Smooth muscle cell of the brain vasculature (primary cell): ENCODE measurements around the gene DPP6.
A peak's percentile ranks its signal among the peaks of the same experiment; 100 is the strongest.
"Not testable (repeated sequence)": the region's sequence is repeated elsewhere in the genome, so short reads cannot be mapped to it uniquely, and the experiment has no call there.

Experiments
- DNase-seq: peaks from one replicate; pipeline ENCODE4 v3.0.0-alpha.2; 2012; ENCODE audit warnings: low read depth, low spot score

The DPP6 gene

GRCh38 chr7:154051643-154052529, at the start of gene DPP6:
TSS of gene DPP6 (plus strand) at chr7:154052398.
- DNase-seq: not testable (repeated sequence)

GRCh38 chr7:154009423-154009911, 42.7 kb upstream of the DPP6 start:
- not testable (repeated sequence) for DNase-seq

GRCh38 chr7:154010726-154011568, 41.3 kb upstream of the DPP6 start:
- not testable (repeated sequence) for DNase-seq

- DNase-seq: not testable (repeated sequence)
These were observed 39.4 kb upstream of the DPP6 start for GRCh38 chr7:154012800-154013199.

- not testable (repeated sequence) for DNase-seq
These were observed 36.6 kb upstream of the DPP6 start for GRCh38 chr7:154015636-154016035.

GRCh38 chr7:154018354-154018753, 33.8 kb upstream of the DPP6 start:
- not testable (repeated sequence) for DNase-seq

GRCh38 chr7:154027805-154028204, 24.4 kb upstream of the DPP6 start:
- DNase-seq: not testable (repeated sequence)

- DNase-seq: not testable (repeated sequence)
These were observed 21.6 kb upstream of the DPP6 start for GRCh38 chr7:154030476-154031080.

GRCh38 chr7:154039466-154040165, 12.6 kb upstream of the DPP6 start:
- DNase-seq: not testable (repeated sequence)

- DNase-seq: not testable (repeated sequence)
These were observed 1.8 kb upstream of the DPP6 start for GRCh38 chr7:154050394-154050793.

GRCh38 chr7:154051006-154051642, 1.1 kb upstream of the DPP6 start:
- DNase-seq: not testable (repeated sequence)

GRCh38 chr7:154052530-154053252, 493 bp downstream of the DPP6 start:
- DNase-seq: not testable (repeated sequence)

- not testable (repeated sequence) for DNase-seq
These were observed 1.5 kb downstream of the DPP6 start for GRCh38 chr7:154053466-154054312.

GRCh38 chr7:154054664-154055063, 2.5 kb downstream of the DPP6 start:
- DNase-seq: not testable (repeated sequence)

GRCh38 chr7:154055491-154056106, 3.4 kb downstream of the DPP6 start:
- DNase-seq: peak; percentile 3

GRCh38 chr7:154058783-154059182, 6.6 kb downstream of the DPP6 start:
- not testable (repeated sequence) for DNase-seq

- DNase-seq: not testable (repeated sequence)
These were observed 8.4 kb downstream of the DPP6 start for GRCh38 chr7:154060551-154060950.

GRCh38 chr7:154071833-154072232, 19.6 kb downstream of the DPP6 start:
- not testable (repeated sequence) for DNase-seq
